Gastroesophageal sphincter (tissue), 4 donors: Measurements from ENCODE around the gene HERPUD1. TPM values are rescaled to one million over a fixed set of nuclear protein-coding genes. Genes with fewer than 3 reads are reported as not detected.

Experiments
- ATAC-seq: fragments of 150-250 bp; one replicate; pipeline ENCODE4 v1.9.1; 2016; ENCODE audit warnings: mild to moderate bottlenecking, moderate library complexity
- H3K27ac ChIP-seq, 4 donors: fragments of 200-600 bp; sonication (generic) in 3 of 4; 1 replicate in 3 of 4; 2 replicates in 1 of 4; pipeline ENCODE4 v1.5.1; 2016 to 2019
- H3K27me3 ChIP-seq: fragments of 200-600 bp; sonication (generic); one replicate; pipeline ENCODE4 v1.5.1; 2019
- H3K36me3 ChIP-seq, 2 donors: fragments of 200-600 bp; sonication (generic); one replicate each; pipeline ENCODE4 v1.5.1; 2019; ENCODE audit warnings: control low read depth in 1 of 2
- H3K4me1 ChIP-seq, 3 donors: fragments of 200-600 bp; sonication (generic); 1 replicate in 2 of 3; 2 replicates in 1 of 3; pipeline ENCODE4 v1.5.1; 2016 to 2019; ENCODE audit warnings: control low read depth in 2 of 3
- H3K4me3 ChIP-seq, 2 donors: fragments of 200-600 bp; sonication (generic); one replicate each; pipeline ENCODE4 v1.5.1; 2019; ENCODE audit warnings: mild to moderate bottlenecking in 1 of 2, moderate library complexity in 1 of 2
- H3K9me3 ChIP-seq, 3 donors: fragments of 200-600 bp; sonication (generic); one replicate each; pipeline ENCODE4 v1.5.1; 2017 to 2019; ENCODE audit warnings: control low read depth in 2 of 3
- EP300 ChIP-seq: sonication (generic); formaldehyde crosslinking; IDR thresholded peaks from one replicate; pipeline ENCODE4 v1.6.1; 2017; ENCODE audit warnings: antibody characterized with exemption, mild to moderate bottlenecking
- POLR2A ChIP-seq, 2 donors: fragments of 450-650 bp; IDR thresholded peaks; one replicate each; pipeline ENCODE4 v1.6.1; 2017; ENCODE audit warnings: antibody characterized with exemption in 2 of 2, mild to moderate bottlenecking in 2 of 2, moderate library complexity in 1 of 2
- POLR2AphosphoS5 ChIP-seq: sonication (generic); formaldehyde crosslinking; IDR thresholded peaks from one replicate; pipeline ENCODE4 v1.6.1; 2017; ENCODE audit warnings: antibody characterized with exemption
- WGBS, 2 donors: methylation state at CpG; one replicate each; pipeline ENCODE4 v1.1.5; 2018; ENCODE audit warnings: low coverage in 1 of 2; 5-methylcytosine and 5-hydroxymethylcytosine counted together
- total RNA-seq, 4 donors: library from RNA; depleted of rRNA; stranded (reverse); fragments of >200 nt; gene quantifications; one replicate each; pipeline ENCODE4 v1.1.0, GENCODE V29; 2016
- TF ChIP-seq, protein P1 (sequence below), 4 experiments: fragments of 200-600 bp in 2 of 4; fragments of 450-650 bp in 2 of 4; sonication (generic) in 1 of 4; IDR thresholded peaks; one replicate each; pipeline ENCODE4 v1.5.1; 2017 to 2019; ENCODE audit warnings: antibody characterized with exemption in 4 of 4, mild to moderate bottlenecking in 2 of 4, moderate library complexity in 2 of 4

HERPUD1 gene
- total RNA-seq, 4 donors from 2014 or later, result 41.2 to 87.5 (median 79.1) TPM

- Histone ChIP-seq H3K27ac (peak overlapping the region in 3 of 4 donors; percentile 41 to 55 (median 43)), H3K4me3 (no peak overlapping the region), H3K9me3 (no peaks in the 10 kb centered on the region), H3K4me1 (peaks cover 0 to 12% (median 0%) of the 10 kb centered on the region in 3 donors), H3K36me3 (no peaks in the 10 kb centered on the region), H3K27me3 (no peaks in the 10 kb centered on the region)
- 79 to 84% methylated on average over 9 to 11 of the region's 12 CpGs for WGBS, 2 donors
- TF ChIP-seq POLR2AphosphoS5, result no peak
- no peak for TF ChIP-seq POLR2A (IDR thresholded peaks at IDR 0.05)
- no peak for TF ChIP-seq EP300
- TF ChIP-seq, protein P1, sequence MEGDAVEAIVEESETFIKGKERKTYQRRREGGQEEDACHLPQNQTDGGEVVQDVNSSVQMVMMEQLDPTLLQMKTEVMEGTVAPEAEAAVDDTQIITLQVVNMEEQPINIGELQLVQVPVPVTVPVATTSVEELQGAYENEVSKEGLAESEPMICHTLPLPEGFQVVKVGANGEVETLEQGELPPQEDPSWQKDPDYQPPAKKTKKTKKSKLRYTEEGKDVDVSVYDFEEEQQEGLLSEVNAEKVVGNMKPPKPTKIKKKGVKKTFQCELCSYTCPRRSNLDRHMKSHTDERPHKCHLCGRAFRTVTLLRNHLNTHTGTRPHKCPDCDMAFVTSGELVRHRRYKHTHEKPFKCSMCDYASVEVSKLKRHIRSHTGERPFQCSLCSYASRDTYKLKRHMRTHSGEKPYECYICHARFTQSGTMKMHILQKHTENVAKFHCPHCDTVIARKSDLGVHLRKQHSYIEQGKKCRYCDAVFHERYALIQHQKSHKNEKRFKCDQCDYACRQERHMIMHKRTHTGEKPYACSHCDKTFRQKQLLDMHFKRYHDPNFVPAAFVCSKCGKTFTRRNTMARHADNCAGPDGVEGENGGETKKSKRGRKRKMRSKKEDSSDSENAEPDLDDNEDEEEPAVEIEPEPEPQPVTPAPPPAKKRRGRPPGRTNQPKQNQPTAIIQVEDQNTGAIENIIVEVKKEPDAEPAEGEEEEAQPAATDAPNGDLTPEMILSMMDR (IDR thresholded peaks at IDR 0.05), result no peak
- ATAC-seq, result peak; percentile 42
These were observed 21.0 kb upstream of the HERPUD1 start for GRCh38 chr16:56910654-56911539.

DNA sequence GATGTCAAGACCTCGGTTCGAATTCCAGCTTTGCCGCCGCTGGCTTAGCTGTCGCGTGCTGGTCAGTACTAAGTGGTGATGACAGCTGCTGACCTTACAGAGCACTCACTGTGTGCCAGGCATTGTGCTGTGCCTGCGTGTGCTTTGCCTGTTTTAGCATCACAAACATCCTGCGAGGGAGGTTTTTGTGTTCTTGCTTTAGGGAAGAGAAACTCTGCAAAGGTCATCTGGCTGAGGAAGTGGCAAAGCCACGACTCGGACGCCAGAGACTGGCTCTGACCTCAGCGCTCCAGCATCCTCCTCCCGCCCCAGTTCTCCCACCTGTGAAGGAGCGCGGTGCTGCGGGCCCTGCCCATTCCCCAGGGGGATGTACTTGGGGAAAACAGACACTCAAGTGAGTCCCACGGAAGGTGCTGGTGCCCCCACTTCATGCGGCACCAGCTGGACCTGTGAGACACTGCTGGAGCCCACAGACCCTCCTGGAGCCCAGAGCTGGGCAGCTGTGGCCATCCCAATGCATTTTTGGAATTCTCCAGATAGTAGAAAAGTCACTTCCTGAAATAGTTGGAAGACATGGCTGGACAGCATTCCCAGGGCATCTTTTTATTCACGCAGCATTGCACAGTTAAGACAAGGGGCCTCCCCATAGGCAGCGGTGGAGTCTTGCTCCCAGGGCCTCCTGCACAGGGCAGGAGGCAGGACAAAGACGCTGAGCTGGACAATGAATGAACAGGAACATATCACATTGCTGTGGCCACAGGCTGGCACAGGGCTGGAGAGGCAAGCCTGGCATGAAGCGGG lies 20.0 kb upstream of the HERPUD1 start:
- no CpG with 5 or more reads among the region's 22 CpGs for WGBS, 2 donors

GRCh38 chr16:56912746-56913708 lies 18.9 kb upstream of the HERPUD1 start:
- Histone ChIP-seq H3K27ac (no peak overlapping the region), H3K4me3 (no peak overlapping the region), H3K9me3 (no peaks in the 10 kb centered on the region), H3K36me3 (no peaks in the 10 kb centered on the region), H3K4me1 (peaks cover 0 to 15% (median 0%) of the 10 kb centered on the region in 3 donors), H3K27me3 (no peaks in the 10 kb centered on the region)
- no peak for TF ChIP-seq POLR2A (IDR thresholded peaks at IDR 0.05)
- TF ChIP-seq, protein P1 (IDR thresholded peaks at IDR 0.05), result no peak
- ATAC-seq, result no peak
- 65 to 79% methylated on average over 13 to 15 of the region's 18 CpGs for WGBS, 2 donors

More for the DNA sequence above, 20.0 kb upstream of the HERPUD1 start:
- peaks cover 0 to 15% (median 0%) of the 10 kb centered on the region in 3 donors for H3K4me1 ChIP-seq
- TF ChIP-seq POLR2A (IDR thresholded peaks at IDR 0.05) (no peak), POLR2AphosphoS5 (peak; percentile 8), EP300 (no peak)
- TF ChIP-seq, protein P1 (IDR thresholded peaks at IDR 0.05), result no peak
- no peak overlapping the region for H3K4me3 ChIP-seq
- no peaks in the 10 kb centered on the region for H3K9me3 ChIP-seq
- no peaks in the 10 kb centered on the region for H3K27me3 ChIP-seq
- peak; percentile 64 for ATAC-seq
- H3K36me3 ChIP-seq, result no peaks in the 10 kb centered on the region
- H3K27ac ChIP-seq, result peak overlapping the region in 2 of 4 donors; percentile 41 to 43

DNA sequence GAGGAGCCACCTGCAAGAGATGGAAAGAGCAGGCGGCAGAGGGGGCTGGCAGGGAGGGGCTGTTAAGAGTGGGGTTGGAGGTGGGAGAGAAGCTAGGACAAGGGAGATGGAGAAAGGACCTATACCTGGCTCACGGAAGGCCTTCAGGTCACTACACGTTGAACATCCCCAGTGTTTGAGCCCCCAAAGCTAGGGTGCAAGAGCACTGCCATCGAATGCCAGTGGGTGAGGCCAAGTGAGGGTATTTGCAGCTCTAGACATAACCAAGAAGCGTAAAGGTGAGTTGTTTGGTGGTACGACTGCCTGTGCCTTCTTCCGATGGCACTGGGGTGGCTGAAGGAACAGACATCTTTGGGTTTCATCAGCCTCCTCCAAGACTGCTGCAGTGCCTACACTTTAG lies 17.0 kb upstream of the HERPUD1 start:
- Histone ChIP-seq H3K27me3 (no peaks in the 10 kb centered on the region), H3K9me3 (no peaks in the 10 kb centered on the region), H3K27ac (no peak overlapping the region), H3K4me3 (no peak overlapping the region), H3K36me3 (no peaks in the 10 kb centered on the region), H3K4me1 (peaks cover 0 to 15% (median 0%) of the 10 kb centered on the region in 3 donors)
- ATAC-seq, result no peak
- 76 to 84% methylated on average over 3 to 7 of the region's 7 CpGs for WGBS, 2 donors
- TF ChIP-seq POLR2A (IDR thresholded peaks at IDR 0.05) (no peak), EP300 (no peak), POLR2AphosphoS5 (no peak)
- TF ChIP-seq, protein P1 (IDR thresholded peaks at IDR 0.05), result no peak
